NCI-H2227 treated with DMSO at 0.1 percent for 48 hours (cell line): ENCODE data around the gene TPI1.
"Not testable (repeated sequence)": the region's sequence is repeated elsewhere in the genome, so short reads cannot be mapped to it uniquely, and the experiment has no call there.

Experiments
- DNase-seq: peaks from one replicate; lab custom pipeline; 2025; lab: John Stamatoyannopoulos, UW

Gene TPI1

GRCh38 chr12:6847676-6848075, 19.7 kb upstream of the TPI1 start:
- no peak for DNase-seq

- no peak for DNase-seq
These were observed 17.9 kb upstream of the TPI1 start for GRCh38 chr12:6849427-6849826.

GRCh38 chr12:6849976-6850560, 17.3 kb upstream of the TPI1 start:
- DNase-seq = no peak

DNA sequence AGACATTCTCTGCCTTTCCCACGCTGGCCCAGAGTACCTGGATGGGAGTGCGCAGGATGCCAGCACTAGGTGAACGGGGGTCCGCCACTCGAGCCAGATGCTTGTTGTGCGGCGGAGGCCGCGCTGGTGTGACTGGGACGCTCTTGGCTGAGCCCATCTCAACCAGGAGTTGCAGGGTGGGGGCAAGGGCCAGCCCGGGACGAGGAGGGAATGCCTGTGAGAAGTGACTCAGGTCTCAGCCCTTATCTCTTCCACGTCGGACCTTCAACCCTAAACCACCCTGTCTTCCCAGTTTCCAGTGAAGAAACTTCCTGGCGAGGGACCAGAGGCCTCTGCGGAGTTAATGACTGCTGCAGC, 16.6 kb upstream of the TPI1 start:
- DNase-seq = no peak

DNA sequence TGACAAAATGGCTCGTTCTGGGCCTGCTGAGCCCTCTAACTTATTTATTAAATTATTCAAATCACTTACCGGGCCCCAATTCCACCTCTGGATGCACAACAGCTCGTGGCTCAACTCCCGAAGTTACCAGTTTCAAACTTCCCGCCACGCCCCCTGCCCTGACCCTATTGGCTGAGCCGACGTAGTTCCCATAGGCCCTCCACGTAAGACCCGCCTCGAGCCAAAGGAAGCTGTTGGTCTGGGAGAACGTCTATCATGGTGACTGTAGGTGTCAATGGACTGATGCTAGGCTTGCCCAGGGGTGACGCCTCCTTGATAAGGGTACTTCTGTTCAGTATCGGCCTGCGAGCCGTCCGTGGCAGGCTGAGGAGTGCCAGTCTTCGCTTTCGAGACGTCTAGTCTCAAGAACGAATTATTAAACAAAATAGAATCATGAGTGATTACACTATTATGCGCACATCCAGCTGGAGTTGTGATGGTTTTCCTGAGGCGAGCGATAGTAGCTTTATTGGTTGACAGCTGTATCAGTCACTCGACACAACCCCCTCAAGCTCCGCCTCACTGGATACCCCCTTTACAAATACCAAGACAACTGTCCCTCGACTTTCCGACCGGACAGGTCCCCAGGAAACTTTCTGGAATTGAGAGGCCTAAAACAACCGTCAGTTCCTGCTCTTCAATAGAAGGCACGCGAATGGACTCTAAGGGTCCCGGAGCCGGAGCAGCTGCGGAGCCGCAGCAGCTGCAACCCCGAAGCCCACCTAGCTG, 16.0 kb upstream of the TPI1 start, which contains the start of gene CDCA3:
TSS of gene CDCA3 (minus strand) at position 134 of the 768 bp plus-strand sequence. CDS start 334 bp downstream, outside the sequence.
- DNase-seq = peak; percentile 92

DNA sequence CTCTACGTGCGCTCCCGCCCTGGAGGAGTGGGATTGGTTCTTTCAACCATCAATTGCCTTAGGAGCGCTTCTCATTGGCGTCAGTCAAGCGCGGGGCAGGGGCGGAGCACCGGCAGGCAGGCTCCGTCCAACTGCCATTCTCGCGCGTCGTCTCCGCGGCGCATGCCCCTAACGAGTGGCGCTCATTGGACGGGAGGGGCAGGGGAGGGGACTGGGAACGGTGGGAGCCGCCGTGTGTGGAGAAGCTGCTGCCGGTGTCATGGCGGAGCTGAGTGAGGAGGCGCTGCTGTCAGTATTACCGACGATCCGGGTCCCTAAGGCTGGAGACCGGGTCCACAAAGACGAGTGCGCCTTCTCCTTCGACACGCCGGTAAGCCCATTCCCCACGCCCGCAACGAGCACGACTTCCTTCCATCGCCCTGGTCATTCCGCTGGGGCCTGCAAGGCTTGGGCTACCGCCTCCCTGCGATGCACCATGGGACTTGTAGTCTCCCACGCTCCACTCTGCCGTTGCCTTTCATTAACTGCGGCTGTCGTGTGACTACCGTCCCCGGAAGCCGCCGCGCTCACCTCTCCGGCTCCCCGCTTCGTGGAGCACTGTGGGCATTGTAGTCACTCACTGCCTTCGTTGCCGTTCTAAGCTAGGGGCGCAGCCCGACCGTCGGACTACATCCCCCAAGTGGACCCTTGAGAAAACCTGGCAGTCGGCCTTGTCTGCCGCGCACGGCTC, 15.2 kb upstream of the TPI1 start, which contains the start of gene USP5:
TSS of gene USP5 (plus strand) at position 230 of the 730 bp plus-strand sequence. CDS start at position 260, 30 bp downstream.
- DNase-seq = peak; percentile 97

- no peak for DNase-seq
These were observed 14.5 kb upstream of the TPI1 start for GRCh38 chr12:6852651-6853354.

- no peak for DNase-seq
These were observed 13.7 kb upstream of the TPI1 start for GRCh38 chr12:6853626-6854025.

DNA sequence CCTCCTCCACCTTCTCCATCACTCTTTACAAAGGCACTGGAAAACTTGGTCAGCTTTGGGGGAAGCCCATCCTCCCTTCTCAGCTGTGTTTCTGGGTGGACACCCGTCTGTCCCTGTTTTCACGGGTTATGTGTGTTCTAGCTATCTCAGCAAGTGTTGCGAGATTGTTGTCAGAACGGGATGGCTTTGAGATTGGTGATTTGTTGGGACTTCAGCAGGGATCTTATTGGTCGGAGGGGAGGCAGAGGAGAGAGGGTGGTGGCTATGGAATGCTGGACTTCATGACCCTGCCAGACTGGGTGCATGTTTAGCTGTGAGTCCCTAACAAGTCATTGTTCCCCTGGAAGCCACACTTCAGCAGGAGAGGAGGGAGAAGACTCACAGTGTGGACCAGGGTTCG, 13.3 kb upstream of the TPI1 start:
- DNase-seq = no peak

- DNase-seq = no peak
These were observed 12.0 kb upstream of the TPI1 start for GRCh38 chr12:6855322-6855721.

DNA sequence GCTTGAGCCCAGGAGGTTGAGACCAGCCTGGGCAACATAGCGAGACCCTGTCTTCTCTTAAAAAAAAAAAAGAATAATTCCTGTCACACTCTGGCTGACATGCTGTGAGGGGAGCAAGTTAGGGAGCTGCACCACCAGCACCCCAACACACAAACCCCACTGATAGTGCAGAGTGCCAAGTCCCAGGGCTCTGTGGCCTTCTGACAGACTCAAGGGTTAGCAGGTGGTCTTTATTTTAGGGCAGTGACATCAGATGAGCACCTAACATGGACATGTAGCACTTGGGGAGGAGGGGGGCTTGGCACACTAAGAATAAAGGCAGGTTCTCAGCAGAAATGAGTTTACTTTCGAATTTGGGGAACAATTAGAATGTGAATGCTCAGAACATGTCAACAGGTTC, 8.5 kb upstream of the TPI1 start:
- no peak for DNase-seq

DNA sequence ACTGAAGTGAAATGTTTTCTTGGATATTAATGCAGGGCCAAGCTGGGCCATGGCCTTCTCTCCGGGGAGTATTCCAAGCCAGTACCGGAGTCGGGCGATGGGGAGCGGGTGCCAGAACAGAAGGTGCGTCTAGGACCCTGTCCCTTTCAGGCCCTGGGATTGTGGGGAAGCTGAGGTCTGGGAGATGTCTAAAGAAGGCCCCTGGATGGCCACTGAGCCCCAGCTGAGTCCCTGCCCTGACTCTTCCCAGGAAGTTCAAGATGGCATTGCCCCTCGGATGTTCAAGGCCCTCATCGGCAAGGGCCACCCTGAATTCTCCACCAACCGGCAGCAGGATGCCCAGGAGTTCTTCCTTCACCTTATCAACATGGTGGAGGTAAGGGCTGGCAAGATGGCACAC, 7.2 kb upstream of the TPI1 start:
- no peak for DNase-seq

DNA sequence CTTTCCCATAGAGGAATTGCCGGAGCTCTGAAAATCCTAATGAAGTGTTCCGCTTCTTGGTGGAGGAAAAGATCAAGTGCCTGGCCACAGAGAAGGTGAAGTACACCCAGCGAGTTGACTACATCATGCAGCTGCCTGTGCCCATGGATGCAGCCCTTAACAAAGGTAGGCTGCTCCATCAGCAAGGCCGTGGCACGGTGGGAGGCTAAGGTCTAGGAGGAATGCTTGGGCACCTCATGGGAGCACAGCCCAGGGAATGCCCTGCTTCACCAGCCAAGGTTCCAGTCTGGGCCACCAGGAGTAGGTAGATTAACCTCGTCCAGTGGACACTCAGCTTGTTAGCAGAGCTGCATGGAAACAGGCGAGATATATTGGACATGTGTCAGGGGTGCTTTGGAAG, 6.4 kb upstream of the TPI1 start:
- no peak for DNase-seq

- no peak for DNase-seq
These were observed 5.9 kb upstream of the TPI1 start for GRCh38 chr12:6861391-6861790.

DNA sequence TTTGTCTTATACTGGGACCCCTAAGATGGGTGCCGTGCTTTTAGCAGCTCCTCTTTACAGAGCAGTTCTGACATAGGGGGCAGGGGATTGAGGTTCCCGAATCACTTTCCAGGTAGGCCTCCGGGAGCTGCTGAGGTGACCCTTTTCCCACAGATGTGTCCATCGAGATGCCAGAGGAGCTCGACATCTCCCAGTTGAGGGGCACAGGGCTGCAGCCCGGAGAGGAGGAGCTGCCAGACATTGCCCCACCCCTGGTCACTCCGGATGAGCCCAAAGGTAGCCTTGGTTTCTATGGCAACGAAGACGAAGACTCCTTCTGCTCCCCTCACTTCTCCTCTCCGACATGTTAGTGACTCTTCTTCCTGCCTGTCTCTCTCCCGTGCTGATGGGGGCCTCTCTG, 4.3 kb upstream of the TPI1 start:
- no peak for DNase-seq

GRCh38 chr12:6863586-6864321, 3.6 kb upstream of the TPI1 start:
- DNase-seq = no peak

GRCh38 chr12:6865307-6865706, 2.0 kb upstream of the TPI1 start:
- not testable (repeated sequence) for DNase-seq

GRCh38 chr12:6866163-6866919, 990 bp upstream of the TPI1 start:
- no peak for DNase-seq

GRCh38 chr12:6866920-6867412, 365 bp upstream of the TPI1 start:
- peak; percentile 58 for DNase-seq

DNA sequence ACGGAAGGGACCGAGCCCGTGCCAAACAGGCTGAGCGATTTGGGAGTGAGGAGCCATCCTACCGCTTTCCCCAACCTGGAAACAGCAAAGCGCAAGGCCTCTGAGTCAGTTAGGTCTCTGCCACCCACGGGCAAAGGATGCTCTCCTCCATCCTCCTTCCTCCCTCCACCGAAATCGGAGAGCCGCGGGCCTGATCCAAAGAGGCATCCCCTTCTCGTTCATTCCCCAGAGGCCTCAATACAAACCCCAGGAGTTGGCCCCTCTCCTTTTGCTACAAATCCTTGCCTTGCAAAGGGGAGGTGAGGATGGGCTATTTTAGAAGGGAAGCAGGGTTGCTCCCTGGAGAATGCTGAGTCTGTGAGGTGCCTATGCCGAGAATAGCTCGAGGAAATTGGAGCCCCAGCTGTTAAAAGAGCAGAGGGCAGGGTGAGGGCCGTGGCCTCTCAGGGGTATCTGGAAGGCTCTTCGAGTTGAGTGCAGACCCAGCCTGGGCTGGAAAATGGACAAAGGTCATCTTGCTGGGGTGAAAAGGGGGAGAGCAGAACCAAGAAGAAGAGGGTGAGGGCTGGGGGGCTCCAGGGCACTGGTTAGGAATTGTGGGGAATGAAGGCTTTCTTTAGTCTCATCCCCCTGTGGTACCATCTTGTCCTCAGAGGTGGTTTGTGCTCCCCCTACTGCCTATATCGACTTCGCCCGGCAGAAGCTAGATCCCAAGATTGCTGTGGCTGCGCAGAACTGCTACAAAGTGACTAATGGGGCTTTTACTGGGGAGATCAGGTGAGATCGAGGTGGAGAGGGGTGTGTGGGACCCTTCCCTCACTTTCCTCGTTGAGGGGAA, 1.1 kb downstream of the TPI1 start:
- DNase-seq = no peak
